H1 (cell line): Measurements from ENCODE around the gene CD226. TPM values are rescaled to one million over a fixed set of nuclear protein-coding genes. Genes with fewer than 3 reads are reported as not detected.

Source experiments
- CTCF ChIA-PET: fragments of 300-600 bp; sonication (Branson Sonifier 250); formaldehyde crosslinking; loops from one replicate; lab custom pipeline; 2021; ENCODE audit not compliant: partially characterized antibody; lab: Charles Lee
- POLR2A ChIA-PET: fragments of 300-600 bp; sonication (Branson Sonifier 250); formaldehyde crosslinking; loops from one replicate; lab custom pipeline; 2021; ENCODE audit warnings: inconsistent platforms; ENCODE audit not compliant: partially characterized antibody; lab: Charles Lee
- DNase-seq, 2 experiments: peaks; one replicate each; pipeline versions ENCODE4 v3.0.0 to v3.0.0-alpha.2; 2010 to 2022; ENCODE audit warnings: low spot score in 2 of 2, low read depth in 1 of 2, mixed read lengths in 1 of 2
- FAIRE-seq: peaks from 2 replicates; lab custom pipeline; 2011; peaks lifted over from hg19 to GRCh38; lab: Jason Lieb, UNC
- H2AFZ ChIP-seq: 2 replicates; pipeline ENCODE4 v1.8.1; 2012; ENCODE audit warnings: low read length, inconsistent platforms
- H2AK5ac ChIP-seq: 2 replicates; pipeline ENCODE4 v1.6.1; 2013; ENCODE audit warnings: low read depth, low read length
- H2BK120ac ChIP-seq: replicated peaks from 2 replicates; pipeline ENCODE3; 2013; ENCODE audit warnings: low read depth, low read length, inconsistent platforms
- H2BK12ac ChIP-seq: 2 replicates; pipeline ENCODE4 v1.6.1; 2013; ENCODE audit warnings: low read depth, low read length
- H2BK15ac ChIP-seq: 2 replicates; pipeline ENCODE4 v1.6.1; 2013; ENCODE audit warnings: low read length
- H2BK20ac ChIP-seq: 2 replicates; pipeline ENCODE4 v1.6.1; 2013; ENCODE audit warnings: low read length
- H2BK5ac ChIP-seq: 2 replicates; pipeline ENCODE4 v1.6.1; 2013; ENCODE audit warnings: low read depth, low read length
- H3K14ac ChIP-seq: 2 replicates; pipeline ENCODE4 v1.6.1; 2013; ENCODE audit warnings: inconsistent platforms; ENCODE audit not compliant: insufficient read length
- H3K18ac ChIP-seq: 2 replicates; pipeline ENCODE4 v1.6.1; 2013; ENCODE audit warnings: low read length; ENCODE audit errors: extremely low read depth
- H3K23ac ChIP-seq: 2 replicates; pipeline ENCODE4 v1.6.1; 2013; ENCODE audit warnings: inconsistent platforms; ENCODE audit not compliant: insufficient read length
- H3K23me2 ChIP-seq: 2 replicates; pipeline ENCODE4 v1.6.1; 2013; ENCODE audit warnings: low read depth, low read length
- H3K27ac ChIP-seq: 2 replicates; pipeline ENCODE4 v1.6.1; 2011; ENCODE audit warnings: low read depth, low read length, inconsistent platforms
- H3K27me3 ChIP-seq, 4 experiments: replicated peaks in 1 of 4; 1 replicate in 1 of 4; 2 replicates in 3 of 4; pipeline versions ENCODE4 v1.6.1 to v1.8.1; 2011 to 2013; ENCODE audit warnings: low read length in 3 of 4, mild to moderate bottlenecking in 3 of 4, inconsistent platforms in 2 of 4, mixed read lengths in 2 of 4, moderate library complexity in 1 of 4; ENCODE audit not compliant: control insufficient read depth in 3 of 4, insufficient read depth in 3 of 4; ENCODE audit errors: extremely low read depth in 1 of 4
- H3K36me3 ChIP-seq, 4 experiments: 2 replicates each; pipeline versions ENCODE4 v1.6.1 to v1.8.1; 2011 to 2013; ENCODE audit warnings: mild to moderate bottlenecking in 4 of 4, low read length in 3 of 4, moderate library complexity in 2 of 4, control low read depth in 1 of 4, inconsistent platforms in 1 of 4; ENCODE audit not compliant: insufficient read depth in 4 of 4, control insufficient read depth in 2 of 4
- H3K4ac ChIP-seq: replicated peaks from 2 replicates; pipeline ENCODE3; 2013; ENCODE audit warnings: low read length, low read depth, mixed read lengths, inconsistent platforms; ENCODE audit not compliant: insufficient read length
- H3K4me1 ChIP-seq, 4 experiments: replicated peaks in 1 of 4; 1 replicate in 1 of 4; 2 replicates in 3 of 4; pipeline versions ENCODE4 v1.6.1 to v1.8.1; 2011 to 2013; ENCODE audit warnings: low read length in 3 of 4, inconsistent platforms in 2 of 4, mixed read lengths in 1 of 4; ENCODE audit not compliant: insufficient read depth in 4 of 4, control insufficient read depth in 3 of 4
- H3K4me2 ChIP-seq, 2 experiments: 2 replicates each; pipeline versions ENCODE4 v1.6.1 to v1.8.1; 2011 to 2013; ENCODE audit warnings: low read depth in 2 of 2, low read length in 2 of 2, control low read depth in 1 of 2, inconsistent platforms in 1 of 2, mild to moderate bottlenecking in 1 of 2; ENCODE audit not compliant: insufficient read depth in 1 of 2
- H3K4me3 ChIP-seq, 4 experiments: fragments of 200-600, 300-600 bp in 1 of 4; sonication (generic), shearing (Covaris generic), sonication (Bioruptor Twin) in 1 of 4; 2 replicates each; pipeline versions ENCODE4 v1.5.1 to v1.8.1; 2011 to 2016; ENCODE audit warnings: low read length in 4 of 4, low read depth in 3 of 4, control low read depth in 2 of 4, inconsistent platforms in 2 of 4, mild to moderate bottlenecking in 2 of 4, mixed read lengths in 1 of 4, moderate library complexity in 1 of 4; ENCODE audit not compliant: insufficient read depth in 2 of 4; ENCODE audit errors: extremely low read depth in 1 of 4
- H3K56ac ChIP-seq: replicated peaks from 2 replicates; pipeline ENCODE3; 2013; ENCODE audit warnings: low read depth, mild to moderate bottlenecking, mixed read lengths, low read length, inconsistent platforms; ENCODE audit not compliant: insufficient read length
- H3K79me1 ChIP-seq: 2 replicates; pipeline ENCODE4 v1.6.1; 2013; ENCODE audit warnings: low read depth, low read length, control low read depth
- H3K79me2 ChIP-seq, 2 experiments: 2 replicates each; pipeline versions ENCODE4 v1.6.1 to v1.8.1; 2012 to 2013; ENCODE audit warnings: low read length in 2 of 2, mild to moderate bottlenecking in 2 of 2, inconsistent platforms in 1 of 2; ENCODE audit not compliant: insufficient read depth in 2 of 2, control insufficient read depth in 1 of 2
- H3K9ac ChIP-seq, 4 experiments: replicated peaks in 1 of 4; 1 replicate in 1 of 4; 2 replicates in 3 of 4; pipeline versions ENCODE4 v1.6.1 to v1.8.1; 2011 to 2013; ENCODE audit warnings: low read depth in 3 of 4, low read length in 3 of 4, control low read depth in 2 of 4, mild to moderate bottlenecking in 2 of 4, moderate library complexity in 2 of 4, inconsistent platforms in 1 of 4; ENCODE audit errors: extremely low read depth in 1 of 4
- H3K9me3 ChIP-seq, 2 experiments: 2 replicates each; pipeline versions ENCODE4 v1.6.1 to v1.8.1; 2012 to 2013; ENCODE audit warnings: mild to moderate bottlenecking in 2 of 2, moderate library complexity in 2 of 2, control low read depth in 1 of 2, inconsistent platforms in 1 of 2, low read depth in 1 of 2, low read length in 1 of 2, mixed read lengths in 1 of 2; ENCODE audit not compliant: insufficient read depth in 2 of 2
- H4K20me1 ChIP-seq, 2 experiments: replicated peaks in 1 of 2; 2 replicates each; pipeline versions ENCODE3 to v1.8.1; 2011 to 2013; ENCODE audit warnings: inconsistent platforms in 2 of 2, low read length in 2 of 2, mild to moderate bottlenecking in 1 of 2; ENCODE audit not compliant: insufficient read depth in 2 of 2, control insufficient read depth in 1 of 2
- H4K5ac ChIP-seq: 2 replicates; pipeline ENCODE4 v1.6.1; 2013; ENCODE audit warnings: low read length, low read depth, mixed read lengths, inconsistent platforms; ENCODE audit not compliant: insufficient read length
- H4K8ac ChIP-seq: 2 replicates; pipeline ENCODE4 v1.8.0; 2013; ENCODE audit warnings: mild to moderate bottlenecking, moderate library complexity, low read length, inconsistent platforms; ENCODE audit not compliant: insufficient read depth; ENCODE audit errors: extremely low read depth
- H4K91ac ChIP-seq: replicated peaks from 2 replicates; pipeline ENCODE3; 2013; ENCODE audit warnings: low read length, mixed read lengths, inconsistent platforms; ENCODE audit not compliant: insufficient read length
- ASH2L ChIP-seq: fragments of 200-600, 300-600 bp; sonication (generic); IDR thresholded peaks from one replicate; pipeline ENCODE4 v1.7.1; 2017; ENCODE audit warnings: low read length
- BCL11A ChIP-seq, 2 experiments: IDR thresholded peaks; one replicate each; pipeline ENCODE4 v1.6.1; 2011; ENCODE audit warnings: low read depth in 2 of 2, low read length in 2 of 2, mild to moderate bottlenecking in 2 of 2
- CBX5 ChIP-seq: fragments of 300-800, 300-1000 bp; sonication (generic); IDR thresholded peaks from 2 replicates; pipeline ENCODE4 v1.7.1; 2016; ENCODE audit warnings: antibody characterized with exemption, low read length, low read depth
- CEBPB ChIP-seq: IDR thresholded peaks from 2 replicates; pipeline ENCODE4 v1.6.1; 2012; ENCODE audit warnings: low read depth, low read length
- CREB1 ChIP-seq: IDR thresholded peaks from 2 replicates; pipeline ENCODE4 v1.6.1; 2012; ENCODE audit warnings: inconsistent platforms
- EGR1 ChIP-seq: IDR thresholded peaks from 2 replicates; pipeline ENCODE4 v1.6.1; 2011; ENCODE audit warnings: low read depth, low read length, borderline replicate concordance
- EZH2 ChIP-seq: fragments of 200-600 bp; sonication (generic); IDR thresholded peaks from 2 replicates; pipeline ENCODE4 v1.7.1; 2012; ENCODE audit warnings: low read depth, mild to moderate bottlenecking, moderate library complexity, low read length, inconsistent platforms; ENCODE audit not compliant: severe bottlenecking
- NRF1 ChIP-seq: IDR thresholded peaks from 2 replicates; pipeline ENCODE4 v1.6.1; 2011; ENCODE audit warnings: mild to moderate bottlenecking, low read depth, low read length, improper control_type of control experiment
- RXRA ChIP-seq: IDR thresholded peaks from 2 replicates; pipeline ENCODE4 v1.6.1; 2011; ENCODE audit warnings: low read depth, mild to moderate bottlenecking, low read length, moderate library complexity; ENCODE audit not compliant: insufficient read depth
- SIRT6 ChIP-seq: IDR thresholded peaks from one replicate; pipeline ENCODE4 v1.7.1; 2012; ENCODE audit warnings: low read length, inconsistent platforms
- SP1 ChIP-seq: IDR thresholded peaks from 2 replicates; pipeline ENCODE4 v1.6.1; 2011; ENCODE audit warnings: low read depth, low read length
- SUZ12 ChIP-seq: fragments of 200-600 bp; sonication (generic); IDR thresholded peaks from 2 replicates; pipeline ENCODE4 v1.6.1; 2012; ENCODE audit warnings: mild to moderate bottlenecking, inconsistent platforms, low read length, moderate library complexity, mixed read lengths
- TAF1 ChIP-seq: IDR thresholded peaks from 2 replicates; pipeline ENCODE4 v1.6.1; 2011; ENCODE audit warnings: mild to moderate bottlenecking, low read depth, low read length
- WGBS, 2 experiments: shearing (Covaris generic) in 1 of 2; methylation state at CpG; one replicate each; pipeline versions ENCODE4 v1.1.6 to v1.1.7; 2013 to 2015; ENCODE audit warnings: low lambda C conversion rate in 2 of 2, mixed read lengths in 2 of 2, inconsistent platforms in 1 of 2, low coverage in 1 of 2, missing lambda C conversion rate in 1 of 2; ENCODE audit not compliant: insufficient replicate concordance in 2 of 2, insufficient coverage in 1 of 2, insufficient read length in 1 of 2; ENCODE audit errors: extremely low coverage in 1 of 2, missing lambda C conversion rate in 1 of 2; 5-methylcytosine and 5-hydroxymethylcytosine counted together
- polyA plus RNA-seq, 7 experiments: library from polyadenylated mRNA; depleted of rRNA in 3 of 7; stranded (reverse) in 5 of 7; unstranded in 2 of 7; fragments of >200 nt in 5 of 7; fragments of 200-250 nt in 2 of 7; gene quantifications; 1 replicate in 5 of 7; 2 replicates in 1 of 7; 4 replicates in 1 of 7; pipeline versions ENCODE4 v1.2.1 to v1.2.3, GENCODE V29; 2011 to 2013; ENCODE audit warnings: missing spikeins in 2 of 7, mixed read lengths in 2 of 7
- total RNA-seq: library from RNA; stranded (reverse); fragmentation: NEBNext Ultra II Directional; extraction: Animal tissue kit (Norgen Biotek cat#: 25700); gene quantifications from 2 replicates; pipeline ENCODE4 v1.2.1, GENCODE V29; 2021
- TF ChIP-seq, protein P1 (sequence below): IDR thresholded peaks from 2 replicates; pipeline ENCODE4 v1.6.1; 2011; ENCODE audit warnings: low read depth, mild to moderate bottlenecking, low read length; ENCODE audit not compliant: insufficient read depth
- TF ChIP-seq, protein P2 (sequence below): IDR thresholded peaks from 2 replicates; pipeline ENCODE4 v1.6.1; 2012; ENCODE audit warnings: inconsistent platforms

CD226 gene
- total and polyA plus RNA-seq, 2 of the 8 experiments (the other 6 are each of a cell fraction or from before 2014, with no cell fraction given): not detected

DNA sequence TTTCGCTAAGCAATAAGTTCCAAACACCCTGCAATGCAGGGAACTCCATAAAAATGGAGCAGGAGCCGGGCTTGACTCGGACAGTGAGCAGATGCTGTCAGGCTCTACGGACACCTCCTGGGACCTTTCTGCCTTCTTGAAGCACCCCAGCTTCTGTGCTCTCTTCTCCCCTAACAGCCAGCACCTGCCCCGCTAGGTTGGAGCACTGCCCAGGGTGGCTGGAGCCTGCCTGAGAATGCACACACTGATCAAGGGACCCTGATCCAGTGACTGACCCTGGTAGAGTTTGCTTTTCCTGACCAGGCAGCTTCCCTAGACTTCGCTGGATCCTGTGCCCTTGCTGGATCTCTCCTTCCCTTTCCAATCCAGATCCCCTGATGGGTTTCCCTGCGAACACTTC lies 40.9 kb downstream of the CD226 start:
- Histone ChIP-seq H3K4ac (no peak overlapping the region), H4K20me1 (no peaks in the 10 kb centered on the region), H3K23ac (no peak overlapping the region), H3K4me3 (no peak overlapping the region), H3K27me3 (no peaks in the 10 kb centered on the region), H3K14ac (no peak overlapping the region), H3K4me2 (no peak overlapping the region), H4K8ac (no peak overlapping the region), H3K79me2 (no peaks in the 10 kb centered on the region), H2BK120ac (no peak overlapping the region), H3K9me3 (no peaks in the 10 kb centered on the region), H2AK5ac (no peak overlapping the region), H4K91ac (no peak overlapping the region), H2BK15ac (no peak overlapping the region), H3K56ac (no peak overlapping the region), H3K27ac (no peak overlapping the region), H2AFZ (0 out of 2 replicates have a peak overlapping the region, but pooled peaks have one; percentile 81), H2BK5ac (no peak overlapping the region), H3K4me1 (no peaks in the 10 kb centered on the region), H3K36me3 (no peaks in the 10 kb centered on the region), H2BK20ac (no peak overlapping the region), H4K5ac (no peak overlapping the region), H3K79me1 (no peaks in the 10 kb centered on the region), H3K23me2 (no peaks in the 10 kb centered on the region), H3K9ac (no peak overlapping the region), H2BK12ac (no peak overlapping the region), H3K18ac (no peak overlapping the region)
- no peak for FAIRE-seq
- POLR2A ChIA-PET: no interaction called here
- no peak for DNase-seq
- WGBS, 2 experiments: 90% methylated on average over 7 of the region's 7 CpGs; no CpG with 5 or more reads in 1 of the 2 experiments
- CTCF ChIA-PET: interaction anchor here (0.7 kb wide), 1 partner anchor 179 kb away, joined by 3 read pairs; no protein-coding TSS in a partner anchor
- TF ChIP-seq NRF1 (no peak), SIRT6 (no peak), CBX5 (no peak), RXRA (no peak), CEBPB (no peak), SP1 (no peak), EGR1 (no peak), SUZ12 (no peak), EZH2 (no peak), BCL11A (IDR thresholded peaks at IDR 0.05; ENCODE audit: low read depth in 2 of 2, low read length in 2 of 2) (no peak), TAF1 (no peak), ASH2L (no peak), CREB1 (no peak)
- TF ChIP-seq, protein P1, sequence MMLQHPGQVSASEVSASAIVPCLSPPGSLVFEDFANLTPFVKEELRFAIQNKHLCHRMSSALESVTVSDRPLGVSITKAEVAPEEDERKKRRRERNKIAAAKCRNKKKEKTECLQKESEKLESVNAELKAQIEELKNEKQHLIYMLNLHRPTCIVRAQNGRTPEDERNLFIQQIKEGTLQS: no peak
- TF ChIP-seq, protein P2, sequence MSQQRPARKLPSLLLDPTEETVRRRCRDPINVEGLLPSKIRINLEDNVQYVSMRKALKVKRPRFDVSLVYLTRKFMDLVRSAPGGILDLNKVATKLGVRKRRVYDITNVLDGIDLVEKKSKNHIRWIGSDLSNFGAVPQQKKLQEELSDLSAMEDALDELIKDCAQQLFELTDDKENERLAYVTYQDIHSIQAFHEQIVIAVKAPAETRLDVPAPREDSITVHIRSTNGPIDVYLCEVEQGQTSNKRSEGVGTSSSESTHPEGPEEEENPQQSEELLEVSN: no peak
